ENCODE results near the gene SLC25A18. TPM values are rescaled to one million over a fixed set of nuclear protein-coding genes. Genes with fewer than 3 reads are reported as not detected.
A peak's percentile ranks its signal among the peaks of the same experiment; 100 is the strongest.

Gene SLC25A18
- total and polyA plus RNA-seq, 10 of the 15 experiments (the other 5 are each of a cell fraction or from before 2014, with no cell fraction given), result 0.03 to 0.09 TPM; not detected in 8

GRCh38 chr22:17639247-17639741 lies 76.0 kb downstream of the SLC25A18 start:
- peak overlapping the region; percentile 80 for H2AFZ ChIP-seq (ENCODE audit: control insufficient read depth, low read depth, low read length)
- in situ Hi-C loops (cut with MboI) (loop anchor here (25.0 kb wide), 1 partner anchor 1798 kb away; the partner anchor contains the start of genes C22orf39, HIRA and MRPL40), intact Hi-C loops (cut with micrococcal nuclease; ENCODE audit: unreplicated experiment) (loop anchor here (10.0 kb wide), 1 partner anchor 66 kb away; no protein-coding TSS in a partner anchor)
- POLR2A ChIA-PET, result interaction anchor here (0.5 to 1.4 kb wide), 5 partner anchors 18 to 334 kb away, joined by 3 to 4 read pairs (median 3); no protein-coding TSS in a partner anchor
- no peaks in the 10 kb centered on the region for H3K36me3 ChIP-seq (ENCODE audit: control insufficient read depth in 2 of 2, insufficient read depth in 2 of 2, low read length in 1 of 2)
- peak overlapping the region; percentile 86 for H3K4me2 ChIP-seq (ENCODE audit: control insufficient read depth, insufficient read depth)
- BruUV-seq (replicated peaks), result no TSS peak
- DNase-seq (ENCODE audit: low read depth, low spot score) (peak; percentile 4), ATAC-seq (peak; percentile 69), FAIRE-seq (peak; percentile 77)
- no peaks in the 10 kb centered on the region for H3K9me3 ChIP-seq (replicated peaks; ENCODE audit: control insufficient read depth, insufficient read depth, low read length)
- peaks cover 19% of the 10 kb centered on the region for H3K79me2 ChIP-seq (ENCODE audit: control insufficient read depth, insufficient read depth, low read length)
- no peaks in the 10 kb centered on the region for H4K20me1 ChIP-seq (ENCODE audit: control insufficient read depth, insufficient read depth)
- no peaks in the 10 kb centered on the region for H3K27me3 ChIP-seq (replicated peaks in 1 of 2; ENCODE audit: control insufficient read depth in 2 of 2, insufficient read depth in 2 of 2, low read length in 1 of 2)
- 7% methylated on average over 8 of the region's 8 CpGs for WGBS (ENCODE audit: insufficient coverage, insufficient replicate concordance, low lambda C conversion rate, missing lambda C conversion rate)
- peak; percentile 26; the same call in 1 of the 3 replicates for TF ChIP-seq POU2F2 (IDR thresholded peaks at IDR 0.05; ENCODE audit: borderline replicate concordance, low read depth, low read length)
- peak; percentile 49; the same call in 1 of the 2 replicates for TF ChIP-seq POLR2AphosphoS5 (IDR thresholded peaks at IDR 0.05; ENCODE audit: low read length)
- no peak for TF ChIP-seq ASH2L (IDR thresholded peaks at IDR 0.05; ENCODE audit: borderline replicate concordance, low read depth)
- no peak for TF ChIP-seq USF1 (IDR thresholded peaks at IDR 0.05; ENCODE audit: borderline replicate concordance, extremely low read length, insufficient read depth, low read depth, low read length)
- peak; percentile 29; the same call in 1 of the 2 replicates for TF ChIP-seq PAX8 (IDR thresholded peaks at IDR 0.05)
- TF ChIP-seq MTA3 (IDR thresholded peaks at IDR 0.05; ENCODE audit: borderline replicate concordance, low read length), result peak; percentile 41; the same call in 1 of the 2 replicates
- no peak for TF ChIP-seq RB1 (IDR thresholded peaks at IDR 0.05; ENCODE audit: borderline replicate concordance)
- no peak for TF ChIP-seq ELK1 (IDR thresholded peaks at IDR 0.05; ENCODE audit: low read depth, low read length)
- TF ChIP-seq TAF1 (IDR thresholded peaks at IDR 0.05; ENCODE audit: borderline replicate concordance, low read depth, low read length), result peak; percentile 29; the same call in 1 of the 2 replicates
- H3K27ac ChIP-seq (ENCODE audit: control insufficient read depth, insufficient read depth), result peak overlapping the region; percentile 86
- SMC1A ChIA-PET (ENCODE audit: uncharacterized antibody, unreplicated experiment), result interaction anchor here (1.0 to 1.5 kb wide), 5 partner anchors 18 to 103 kb away, joined by 3 to 5 read pairs (median 3); no protein-coding TSS in a partner anchor
- CTCF ChIA-PET, result interaction anchor here (0.8 to 1.7 kb wide), 8 partner anchors 9 to 467 kb away, joined by 3 to 5 read pairs (median 4); no protein-coding TSS in a partner anchor
- RAD21 ChIA-PET (ENCODE audit: unreplicated experiment), result interaction anchor here (0.7 to 1.8 kb wide), 3 partner anchors 68 to 103 kb away, joined by 4 to 7 read pairs (median 5); no protein-coding TSS in a partner anchor
- peak overlapping the region; percentile 92 for H3K4me3 ChIP-seq
- peak overlapping the region; percentile 93 for H3K9ac ChIP-seq (ENCODE audit: control insufficient read depth, insufficient read depth, low read length)
- peaks cover 8% of the 10 kb centered on the region for H3K4me1 ChIP-seq (ENCODE audit: control insufficient read depth, insufficient read depth, low read length)

Other genes starting within 250 kb of the SLC25A18 start
- not detected in 2 replicates for gene CECR2, start 194.0 kb upstream of the SLC25A18 start, total RNA-seq (2014; rRNA removed)
- not detected in 2 replicates for gene CECR2, start 194.0 kb upstream of the SLC25A18 start, total RNA-seq (2014; rRNA removed; fragmentation: Illumina TruSeq; extraction: Trizol)
- gene CECR2, start 194.0 kb upstream of the SLC25A18 start, total RNA-seq (2021), result 0.08 and 0.13 TPM in 2 replicates
- 0.01 TPM in 2 replicates for gene CECR2, start 194.0 kb upstream of the SLC25A18 start, polyA plus RNA-seq (2011; rRNA removed)
- not detected in 2 replicates for gene CECR2, start 194.0 kb upstream of the SLC25A18 start, polyA plus RNA-seq (2014; fragmentation: Illumina TruSeq; extraction: Trizol)
- gene CECR2, start 194.0 kb upstream of the SLC25A18 start, polyA plus RNA-seq (2014; fragmentation: Nextera tagmentation; extraction: Ambion mirVana), result not detected
- not detected in 2 replicates for gene CECR2, start 194.0 kb upstream of the SLC25A18 start, polyA plus RNA-seq (2014; rRNA removed)
- gene CECR2, start 194.0 kb upstream of the SLC25A18 start, polyA plus RNA-seq (2016; fragmentation: Nextera tagmentation; extraction: Ambion mirVana), result under 1 TPM in 1 of 2 experiments, not detected in 1; 0.01 TPM
- gene ATP6V1E1, start 65.3 kb downstream of the SLC25A18 start, total RNA-seq (2014; rRNA removed), result 82.4 and 89.0 TPM in 2 replicates
- gene ATP6V1E1, start 65.3 kb downstream of the SLC25A18 start, total RNA-seq (2014; rRNA removed; fragmentation: Illumina TruSeq; extraction: Trizol), result 84.9 and 87.2 TPM in 2 replicates
- 66.7 and 74.6 TPM in 2 replicates for gene ATP6V1E1, start 65.3 kb downstream of the SLC25A18 start, total RNA-seq (2021)
- 117 and 138 TPM in 2 replicates for gene ATP6V1E1, start 65.3 kb downstream of the SLC25A18 start, polyA plus RNA-seq (2011; rRNA removed)
- 128 and 152 TPM in 2 replicates for gene ATP6V1E1, start 65.3 kb downstream of the SLC25A18 start, polyA plus RNA-seq (2014; fragmentation: Illumina TruSeq; extraction: Trizol)
- 100 to 1,000 TPM in 1 of 2 experiments, 10 to 100 TPM in 1; 90.9 to 115 TPM for gene ATP6V1E1, start 65.3 kb downstream of the SLC25A18 start, polyA plus RNA-seq (2014; fragmentation: Nextera tagmentation; extraction: Ambion mirVana)
- gene ATP6V1E1, start 65.3 kb downstream of the SLC25A18 start, polyA plus RNA-seq (2014; rRNA removed), result 81.0 and 105 TPM in 2 replicates
- 10 to 100 TPM; 80.9 to 83.3 TPM for gene ATP6V1E1, start 65.3 kb downstream of the SLC25A18 start, polyA plus RNA-seq (2016; fragmentation: Nextera tagmentation; extraction: Ambion mirVana)
- 28.7 and 36.3 TPM in 2 replicates for gene BCL2L13, start 75.3 kb downstream of the SLC25A18 start, total RNA-seq (2014; rRNA removed)
- gene BCL2L13, start 75.3 kb downstream of the SLC25A18 start, total RNA-seq (2014; rRNA removed; fragmentation: Illumina TruSeq; extraction: Trizol), result 28.5 and 28.6 TPM in 2 replicates
- gene BCL2L13, start 75.3 kb downstream of the SLC25A18 start, total RNA-seq (2021), result 28.4 and 30.4 TPM in 2 replicates
- gene BCL2L13, start 75.3 kb downstream of the SLC25A18 start, polyA plus RNA-seq (2011; rRNA removed), result 18.9 and 20.8 TPM in 2 replicates
- gene BCL2L13, start 75.3 kb downstream of the SLC25A18 start, polyA plus RNA-seq (2014; fragmentation: Illumina TruSeq; extraction: Trizol), result 29.5 and 30.6 TPM in 2 replicates
- gene BCL2L13, start 75.3 kb downstream of the SLC25A18 start, polyA plus RNA-seq (2014; fragmentation: Nextera tagmentation; extraction: Ambion mirVana), result 10 to 100 TPM; 18.6 to 19.1 TPM
- gene BCL2L13, start 75.3 kb downstream of the SLC25A18 start, polyA plus RNA-seq (2014; rRNA removed), result 20.3 and 21.9 TPM in 2 replicates
- 10 to 100 TPM; 28.0 to 28.6 TPM for gene BCL2L13, start 75.3 kb downstream of the SLC25A18 start, polyA plus RNA-seq (2016; fragmentation: Nextera tagmentation; extraction: Ambion mirVana)
- gene BID, start 211.0 kb downstream of the SLC25A18 start, total RNA-seq (2014; rRNA removed), result 166 and 179 TPM in 2 replicates
- gene BID, start 211.0 kb downstream of the SLC25A18 start, total RNA-seq (2014; rRNA removed; fragmentation: Illumina TruSeq; extraction: Trizol), result 56.4 and 65.9 TPM in 2 replicates
- 126 and 131 TPM in 2 replicates for gene BID, start 211.0 kb downstream of the SLC25A18 start, total RNA-seq (2021)
- gene BID, start 211.0 kb downstream of the SLC25A18 start, polyA plus RNA-seq (2011; rRNA removed), result 79.3 and 145 TPM in 2 replicates
- 30.8 and 38.9 TPM in 2 replicates for gene BID, start 211.0 kb downstream of the SLC25A18 start, polyA plus RNA-seq (2014; fragmentation: Illumina TruSeq; extraction: Trizol)
- gene BID, start 211.0 kb downstream of the SLC25A18 start, polyA plus RNA-seq (2014; fragmentation: Nextera tagmentation; extraction: Ambion mirVana), result 10 to 100 TPM in 1 of 2 experiments, 1 to 10 TPM in 1; 7.9 to 16.9 TPM
- 241 and 247 TPM in 2 replicates for gene BID, start 211.0 kb downstream of the SLC25A18 start, polyA plus RNA-seq (2014; rRNA removed)
- 100 to 1,000 TPM; 186 to 203 TPM for gene BID, start 211.0 kb downstream of the SLC25A18 start, polyA plus RNA-seq (2016; fragmentation: Nextera tagmentation; extraction: Ambion mirVana)